ENCODE data around the gene ZNF598. TPM values are rescaled to one million over a fixed set of nuclear protein-coding genes. Genes with fewer than 3 reads are reported as not detected.
A peak's percentile ranks its signal among the peaks of the same experiment; 100 is the strongest.

The ZNF598 gene
- total RNA-seq, 1 experiment from 2014 or later = 70.9 TPM

- DNase-seq = no peak
- Histone ChIP-seq H3K79me2 (ENCODE audit: insufficient read depth, low read length) (peaks cover 6% of the 10 kb centered on the region; the same call in 1 of the 2 replicates), H3K14ac (ENCODE audit: insufficient read depth, low read length) (no peak overlapping the region), H3K27ac (ENCODE audit: insufficient read length, low read depth, low read length) (no peak overlapping the region), H3T11ph (ENCODE audit: low read length) (no peak overlapping the region), H4K5ac (ENCODE audit: insufficient read length, low read depth, low read length) (no peak overlapping the region), H3K23me2 (ENCODE audit: insufficient read length, low read depth, low read length, poor library complexity, severe bottlenecking) (peaks cover 8% of the 10 kb centered on the region), H3K79me1 (ENCODE audit: insufficient read depth, low read depth, low read length, poor library complexity, severe bottlenecking) (peaks cover 5% of the 10 kb centered on the region), H3K23ac (ENCODE audit: insufficient read length, low read depth, low read length) (no peak overlapping the region), H2BK20ac (ENCODE audit: low read depth, low read length, poor library complexity, severe bottlenecking) (no peak overlapping the region), H2AFZ (ENCODE audit: low read length) (no peak overlapping the region), H4K20me1 (ENCODE audit: control insufficient read depth, insufficient read depth, insufficient read length) (no peaks in the 10 kb centered on the region), H3K9me3 (ENCODE audit: control insufficient read depth, low read depth, low read length) (no peaks in the 10 kb centered on the region), H2BK120ac (ENCODE audit: low read depth, low read length, poor library complexity, severe bottlenecking) (no peak overlapping the region), H2BK5ac (ENCODE audit: insufficient read length, low read length) (no peak overlapping the region), H3K9ac (ENCODE audit: extremely low read depth, insufficient read length, low read length) (no peak overlapping the region), H3K4ac (ENCODE audit: low read depth, low read length) (no peak overlapping the region), H3K27me3 (ENCODE audit: insufficient read depth, low read length) (no peaks in the 10 kb centered on the region), H3K4me1 (ENCODE audit: insufficient read depth, low read length) (no peaks in the 10 kb centered on the region), H2AK5ac (ENCODE audit: insufficient read length, low read length) (no peak overlapping the region), H3K4me2 (ENCODE audit: insufficient read depth, insufficient read length, low read length) (no peak overlapping the region), H2BK15ac (ENCODE audit: low read depth, low read length) (no peak overlapping the region), H3K18ac (ENCODE audit: insufficient read length, low read depth, low read length) (no peak overlapping the region), H4K8ac (replicated peaks; ENCODE audit: insufficient read length, low read depth, low read length) (no peak overlapping the region), H3K56ac (ENCODE audit: insufficient read length, low read depth, low read length) (no peak overlapping the region), H2BK12ac (ENCODE audit: insufficient read length, low read depth, low read length) (no peak overlapping the region), H4K91ac (ENCODE audit: insufficient read length, low read depth, low read length) (no peak overlapping the region)
- Mint-ChIP-seq H3K27ac (no peak overlapping the region), H3K4me3 (peak overlapping the region; percentile 41 to 96; a peak in 4 of 5 replicates), H3K27me3 (ENCODE audit: low read depth) (no peaks in the 10 kb centered on the region), H3K4me1 (peaks cover 8 to 14% of the 10 kb centered on the region in 2 experiments), H3K9me3 (no peaks in the 10 kb centered on the region; a peak in 1 of 5 replicates), H3K36me3 (ENCODE audit: insufficient read depth in 1 of 3, low read depth in 3 of 3) (peaks cover 10 to 27% (median 25%) of the 10 kb centered on the region in 3 experiments)
- TF ChIP-seq, protein P1, sequence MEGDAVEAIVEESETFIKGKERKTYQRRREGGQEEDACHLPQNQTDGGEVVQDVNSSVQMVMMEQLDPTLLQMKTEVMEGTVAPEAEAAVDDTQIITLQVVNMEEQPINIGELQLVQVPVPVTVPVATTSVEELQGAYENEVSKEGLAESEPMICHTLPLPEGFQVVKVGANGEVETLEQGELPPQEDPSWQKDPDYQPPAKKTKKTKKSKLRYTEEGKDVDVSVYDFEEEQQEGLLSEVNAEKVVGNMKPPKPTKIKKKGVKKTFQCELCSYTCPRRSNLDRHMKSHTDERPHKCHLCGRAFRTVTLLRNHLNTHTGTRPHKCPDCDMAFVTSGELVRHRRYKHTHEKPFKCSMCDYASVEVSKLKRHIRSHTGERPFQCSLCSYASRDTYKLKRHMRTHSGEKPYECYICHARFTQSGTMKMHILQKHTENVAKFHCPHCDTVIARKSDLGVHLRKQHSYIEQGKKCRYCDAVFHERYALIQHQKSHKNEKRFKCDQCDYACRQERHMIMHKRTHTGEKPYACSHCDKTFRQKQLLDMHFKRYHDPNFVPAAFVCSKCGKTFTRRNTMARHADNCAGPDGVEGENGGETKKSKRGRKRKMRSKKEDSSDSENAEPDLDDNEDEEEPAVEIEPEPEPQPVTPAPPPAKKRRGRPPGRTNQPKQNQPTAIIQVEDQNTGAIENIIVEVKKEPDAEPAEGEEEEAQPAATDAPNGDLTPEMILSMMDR (conservative IDR thresholded peaks at IDR 0.05) = no peak
- no CpG with 5 or more reads among the region's 16 CpGs for WGBS (ENCODE audit: extremely low coverage, insufficient read length, low lambda C conversion rate)
Measured at GRCh38 chr16:1973461-1974156, 36.0 kb downstream of the ZNF598 start.
